ENCODE measurements around the gene CCDC33. TPM values are rescaled to one million over a fixed set of nuclear protein-coding genes. Genes with fewer than 3 reads are reported as not detected.

Gene CCDC33
- total RNA-seq, 2 donors from 2014 or later: not detected

DNA sequence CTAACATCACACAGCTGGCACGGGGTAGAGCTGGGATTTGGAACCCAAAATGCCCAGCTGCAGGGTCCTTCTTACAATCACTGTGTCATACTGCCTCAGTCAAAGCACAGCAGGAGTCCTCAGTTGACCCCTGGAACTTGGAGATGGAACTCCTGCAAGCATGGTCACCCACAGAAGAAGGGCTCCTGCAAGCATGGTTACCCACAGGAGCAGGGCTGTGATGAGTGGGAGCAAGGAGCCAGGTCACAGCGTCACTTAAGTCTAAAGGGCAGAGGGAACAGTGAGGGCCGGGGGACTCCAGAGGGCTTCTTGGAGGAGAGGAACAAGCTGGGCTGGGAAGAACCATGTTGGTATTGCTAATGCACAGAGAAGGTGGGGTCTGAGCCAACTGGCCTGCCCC lies 24.9 kb downstream of the CCDC33 start:
- H3K27me3 Mint-ChIP-seq (ENCODE audit: low read depth): peaks cover 25% of the 10 kb centered on the region
- ATAC-seq (replicated peaks in 1 of 2): no peak
- DNase-seq: no peak
- H3K4me3 Mint-ChIP-seq: no peak overlapping the region
- H3K9me3 Mint-ChIP-seq: no peaks in the 10 kb centered on the region
- no peak overlapping the region for H3K27ac Mint-ChIP-seq
- H3K4me1 Mint-ChIP-seq (ENCODE audit: low read depth): no peaks in the 10 kb centered on the region
- H3K36me3 Mint-ChIP-seq (ENCODE audit: insufficient read depth in 2 of 2): no peaks in the 10 kb centered on the region

DNA sequence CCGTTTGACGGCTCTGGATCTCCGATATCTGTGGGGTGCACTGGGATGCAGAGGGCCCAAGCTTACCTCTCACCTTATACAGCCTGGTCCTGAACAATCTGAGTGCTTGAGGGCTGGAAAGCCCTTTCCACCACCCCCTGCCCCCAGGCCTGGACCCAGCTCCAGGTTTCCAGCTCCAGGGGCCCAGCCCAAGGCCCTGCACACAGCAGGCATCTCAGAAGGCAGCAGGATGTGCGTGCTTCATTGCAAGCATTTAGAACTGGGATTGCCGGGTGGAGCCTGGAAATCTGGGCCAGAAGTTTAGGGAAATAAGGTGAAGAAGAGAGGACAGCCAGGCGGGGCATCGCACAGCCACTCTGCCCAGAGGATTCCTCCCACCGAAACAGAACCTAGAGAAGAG lies 25.6 kb downstream of the CCDC33 start:
- no peak for DNase-seq
- no peaks in the 10 kb centered on the region for H3K36me3 Mint-ChIP-seq (ENCODE audit: insufficient read depth in 2 of 2)
- no peaks in the 10 kb centered on the region for H3K9me3 Mint-ChIP-seq
- no peak overlapping the region for H3K4me3 Mint-ChIP-seq
- H3K4me1 Mint-ChIP-seq (ENCODE audit: low read depth): no peaks in the 10 kb centered on the region
- ATAC-seq (replicated peaks in 1 of 2): no peak
- H3K27me3 Mint-ChIP-seq (ENCODE audit: low read depth): peaks cover 25% of the 10 kb centered on the region
- H3K27ac Mint-ChIP-seq: no peak overlapping the region

GRCh38 chr15:74262151-74262550 lies 26.0 kb downstream of the CCDC33 start:
- DNase-seq (no peak), ATAC-seq (replicated peaks in 1 of 2) (no peak)
- no peaks in the 10 kb centered on the region for H3K9me3 Mint-ChIP-seq
- no peaks in the 10 kb centered on the region for H3K36me3 Mint-ChIP-seq (ENCODE audit: insufficient read depth in 2 of 2)
- H3K27ac Mint-ChIP-seq: no peak overlapping the region
- H3K27me3 Mint-ChIP-seq (ENCODE audit: low read depth): peaks cover 25% of the 10 kb centered on the region
- no peaks in the 10 kb centered on the region for H3K4me1 Mint-ChIP-seq (ENCODE audit: low read depth)
- H3K4me3 Mint-ChIP-seq: no peak overlapping the region

DNA sequence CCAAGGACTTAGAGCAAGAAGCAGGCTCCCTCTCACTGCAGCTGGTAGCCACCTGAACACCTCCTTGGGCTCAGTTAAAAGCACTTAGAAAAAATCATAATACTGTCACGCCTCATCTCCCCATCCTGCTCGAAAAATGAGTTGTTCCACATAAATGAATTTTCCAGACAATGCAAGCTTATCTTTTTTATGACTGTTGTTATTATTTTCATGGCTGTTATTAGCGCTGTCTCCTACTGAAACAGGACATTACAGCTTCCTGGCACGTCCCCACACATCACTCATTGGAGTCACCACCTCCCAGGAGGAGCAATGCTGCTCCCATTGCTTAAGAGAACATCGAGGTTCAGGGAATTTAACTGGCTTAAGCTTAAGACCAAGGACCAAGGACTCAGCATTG lies 26.5 kb downstream of the CCDC33 start:
- Mint-ChIP-seq H3K27ac (no peak overlapping the region), H3K36me3 (ENCODE audit: insufficient read depth in 2 of 2) (no peaks in the 10 kb centered on the region), H3K27me3 (ENCODE audit: low read depth) (peaks cover 25% of the 10 kb centered on the region), H3K4me3 (no peak overlapping the region), H3K9me3 (no peaks in the 10 kb centered on the region), H3K4me1 (ENCODE audit: low read depth) (no peaks in the 10 kb centered on the region)
- ATAC-seq (replicated peaks in 1 of 2) (no peak), DNase-seq (no peak)

- H3K27me3 Mint-ChIP-seq (ENCODE audit: low read depth): peaks cover 25% of the 10 kb centered on the region
- H3K27ac Mint-ChIP-seq: no peak overlapping the region
- H3K4me1 Mint-ChIP-seq (ENCODE audit: low read depth): no peaks in the 10 kb centered on the region
- ATAC-seq (replicated peaks in 1 of 2): no peak
- no peak for DNase-seq
- H3K9me3 Mint-ChIP-seq: no peaks in the 10 kb centered on the region
- H3K4me3 Mint-ChIP-seq: no peak overlapping the region
- no peaks in the 10 kb centered on the region for H3K36me3 Mint-ChIP-seq (ENCODE audit: insufficient read depth in 2 of 2)
These were observed 27.3 kb downstream of the CCDC33 start for GRCh38 chr15:74263466-74263865.

GRCh38 chr15:74264081-74264501 lies 28.0 kb downstream of the CCDC33 start:
- H3K4me1 Mint-ChIP-seq (ENCODE audit: low read depth): no peaks in the 10 kb centered on the region
- no peaks in the 10 kb centered on the region for H3K9me3 Mint-ChIP-seq
- DNase-seq: no peak
- H3K4me3 Mint-ChIP-seq: no peak overlapping the region
- H3K27me3 Mint-ChIP-seq (ENCODE audit: low read depth): peaks cover 26% of the 10 kb centered on the region
- ATAC-seq (replicated peaks in 1 of 2): no peak
- H3K36me3 Mint-ChIP-seq (ENCODE audit: insufficient read depth in 2 of 2): no peaks in the 10 kb centered on the region
- H3K27ac Mint-ChIP-seq: no peak overlapping the region

DNA sequence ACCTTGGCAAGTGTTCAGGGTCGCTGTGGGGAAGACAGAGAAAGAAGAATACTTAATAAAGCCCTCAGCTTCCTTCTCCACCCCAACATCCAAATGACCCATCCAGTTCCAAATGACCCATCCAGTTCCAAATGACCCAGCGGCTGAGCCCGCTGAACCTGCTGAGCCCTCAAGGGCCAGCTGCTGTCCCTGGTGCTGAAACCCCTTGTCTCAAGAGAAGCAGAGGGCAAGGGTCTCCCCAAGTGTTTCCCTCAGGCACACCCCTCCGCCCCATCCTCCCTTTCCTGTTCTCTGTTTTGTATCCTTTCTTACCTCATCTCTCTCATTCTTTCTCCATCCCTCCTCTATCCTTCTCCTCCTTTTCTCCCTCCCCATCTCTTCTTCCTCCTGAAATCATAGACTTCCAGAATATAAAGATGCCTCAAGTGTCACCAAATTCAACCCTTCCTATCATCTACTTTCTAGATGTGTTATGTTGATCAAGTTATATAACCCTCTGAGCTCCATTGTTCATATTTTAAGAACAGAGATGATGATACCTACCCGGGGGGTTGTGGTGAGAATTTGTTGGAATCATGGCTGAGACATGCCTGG lies 29.0 kb downstream of the CCDC33 start:
- peaks cover 31% of the 10 kb centered on the region for H3K27me3 Mint-ChIP-seq (ENCODE audit: low read depth)
- DNase-seq: peak; percentile 8 to 20
- H3K9me3 Mint-ChIP-seq: no peaks in the 10 kb centered on the region
- no peaks in the 10 kb centered on the region for H3K36me3 Mint-ChIP-seq (ENCODE audit: insufficient read depth in 2 of 2)
- ATAC-seq (replicated peaks in 1 of 2): no peak
- H3K27ac Mint-ChIP-seq: no peak overlapping the region
- H3K4me3 Mint-ChIP-seq: no peak overlapping the region
- no peaks in the 10 kb centered on the region for H3K4me1 Mint-ChIP-seq (ENCODE audit: low read depth)

GRCh38 chr15:74268020-74268419 lies 31.9 kb downstream of the CCDC33 start:
- no peak for ATAC-seq (replicated peaks in 1 of 2)
- no peaks in the 10 kb centered on the region for H3K36me3 Mint-ChIP-seq (ENCODE audit: insufficient read depth in 2 of 2)
- H3K4me1 Mint-ChIP-seq (ENCODE audit: low read depth): no peaks in the 10 kb centered on the region
- DNase-seq: no peak
- no peaks in the 10 kb centered on the region for H3K9me3 Mint-ChIP-seq
- H3K27me3 Mint-ChIP-seq (ENCODE audit: low read depth): peaks cover 53% of the 10 kb centered on the region
- no peak overlapping the region for H3K27ac Mint-ChIP-seq
- no peak overlapping the region for H3K4me3 Mint-ChIP-seq

DNA sequence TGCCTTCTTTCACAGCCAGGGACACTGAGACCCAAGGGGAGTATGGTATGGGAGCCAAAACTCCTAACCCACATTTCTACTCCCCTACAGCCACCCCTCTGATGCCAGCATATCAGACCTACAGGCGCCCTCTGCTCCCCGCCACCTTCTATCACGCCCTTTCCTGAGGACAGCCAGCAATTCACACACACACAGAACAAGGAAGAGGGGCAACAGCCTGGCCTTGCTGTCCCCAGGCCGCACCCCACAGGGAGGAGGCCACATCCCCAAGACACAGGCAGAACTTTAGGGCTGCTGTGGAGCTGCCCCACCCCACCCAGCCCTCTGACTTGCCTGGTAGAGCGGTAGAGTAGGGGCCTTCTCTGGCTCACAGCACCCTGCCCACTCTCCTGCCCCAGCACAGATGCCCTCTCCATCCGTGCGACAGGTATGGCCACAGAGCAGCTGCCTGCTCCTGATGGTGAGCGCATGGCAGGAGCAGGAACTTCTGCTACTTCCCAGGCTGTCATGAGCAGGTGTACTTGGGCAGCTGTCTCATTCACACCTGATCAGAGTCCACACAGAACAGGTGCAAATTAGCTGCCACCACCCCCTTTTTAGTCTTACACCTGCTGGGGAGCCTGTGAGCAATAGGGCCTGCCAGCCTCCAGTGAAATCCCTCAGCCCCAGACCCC lies 33.4 kb downstream of the CCDC33 start:
- no peaks in the 10 kb centered on the region for H3K9me3 Mint-ChIP-seq
- no peak overlapping the region for H3K4me3 Mint-ChIP-seq
- no peak for DNase-seq
- no peaks in the 10 kb centered on the region for H3K36me3 Mint-ChIP-seq (ENCODE audit: insufficient read depth in 2 of 2)
- H3K27ac Mint-ChIP-seq: no peak overlapping the region
- peaks cover 43% of the 10 kb centered on the region for H3K27me3 Mint-ChIP-seq (ENCODE audit: low read depth)
- ATAC-seq (replicated peaks in 1 of 2): no peak
- H3K4me1 Mint-ChIP-seq (ENCODE audit: low read depth): no peaks in the 10 kb centered on the region

GRCh38 chr15:74270155-74270554 lies 34.0 kb downstream of the CCDC33 start:
- H3K4me1 Mint-ChIP-seq (ENCODE audit: low read depth): no peaks in the 10 kb centered on the region
- no peaks in the 10 kb centered on the region for H3K36me3 Mint-ChIP-seq (ENCODE audit: insufficient read depth in 2 of 2)
- no peak overlapping the region for H3K27ac Mint-ChIP-seq
- peaks cover 39% of the 10 kb centered on the region for H3K27me3 Mint-ChIP-seq (ENCODE audit: low read depth)
- no peaks in the 10 kb centered on the region for H3K9me3 Mint-ChIP-seq
- no peak overlapping the region for H3K4me3 Mint-ChIP-seq
- no peak for ATAC-seq (replicated peaks in 1 of 2)
- no peak for DNase-seq

DNA sequence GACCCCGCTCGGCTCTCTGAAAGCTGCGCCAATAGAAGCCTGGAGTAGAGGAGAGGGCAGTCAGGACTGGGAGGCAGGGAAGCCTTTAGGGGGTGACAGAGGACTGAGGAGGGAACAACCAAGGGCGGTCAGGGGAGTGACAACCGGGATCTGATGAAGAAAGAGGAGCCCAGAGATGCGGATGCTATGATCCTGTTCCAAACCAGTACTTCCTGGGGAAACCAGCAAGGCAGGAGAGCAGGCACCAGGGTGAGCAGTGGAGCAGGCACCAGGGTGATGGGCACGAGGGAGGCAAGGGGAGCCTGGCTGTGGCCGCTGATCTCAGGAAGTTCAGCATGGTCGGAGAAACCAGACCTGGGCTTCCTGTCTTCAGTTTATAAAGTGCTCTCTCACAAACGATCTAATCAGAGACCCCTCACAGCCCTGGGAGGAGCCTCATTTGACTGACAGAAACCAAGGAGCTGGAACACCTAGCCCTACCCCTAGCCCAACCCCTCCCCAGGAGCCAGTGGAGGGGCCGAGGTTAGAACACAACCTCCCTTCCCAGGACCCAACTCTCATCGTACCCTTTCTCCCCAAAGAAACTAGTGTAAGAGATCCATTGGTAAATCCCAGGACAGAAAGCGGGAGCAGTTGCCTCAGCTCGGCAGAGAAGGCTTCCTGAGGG lies 34.9 kb downstream of the CCDC33 start:
- H3K27ac Mint-ChIP-seq: no peak overlapping the region
- peaks cover 35% of the 10 kb centered on the region for H3K27me3 Mint-ChIP-seq (ENCODE audit: low read depth)
- H3K4me3 Mint-ChIP-seq: no peak overlapping the region
- ATAC-seq (replicated peaks in 1 of 2) (no peak), DNase-seq (no peak)
- no peaks in the 10 kb centered on the region for H3K36me3 Mint-ChIP-seq (ENCODE audit: insufficient read depth in 2 of 2)
- no peaks in the 10 kb centered on the region for H3K4me1 Mint-ChIP-seq (ENCODE audit: low read depth)
- no peaks in the 10 kb centered on the region for H3K9me3 Mint-ChIP-seq

DNA sequence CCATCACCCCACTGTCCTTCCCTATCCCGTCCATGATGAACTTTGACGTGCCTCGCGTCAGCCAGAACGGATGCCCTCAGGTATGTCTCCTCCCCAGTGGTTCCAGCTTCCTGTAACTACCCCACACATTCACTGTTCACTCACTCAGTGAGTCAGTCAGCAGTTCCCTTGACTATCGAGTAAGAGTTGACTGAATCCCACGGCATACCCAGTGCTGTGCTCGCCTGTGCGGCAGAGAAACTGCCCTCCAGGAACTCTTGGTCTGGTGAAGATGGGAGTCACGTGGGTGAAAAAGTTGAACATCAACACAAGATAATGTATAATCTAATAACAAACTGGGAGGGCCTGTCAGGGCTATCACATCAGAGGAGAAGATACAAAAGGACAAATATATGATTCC lies 36.7 kb downstream of the CCDC33 start:
- Mint-ChIP-seq H3K9me3 (no peaks in the 10 kb centered on the region), H3K27me3 (ENCODE audit: low read depth) (peaks cover 42% of the 10 kb centered on the region), H3K4me3 (no peak overlapping the region), H3K36me3 (ENCODE audit: insufficient read depth in 2 of 2) (no peaks in the 10 kb centered on the region), H3K27ac (no peak overlapping the region), H3K4me1 (ENCODE audit: low read depth) (no peaks in the 10 kb centered on the region)
- no peak for ATAC-seq (replicated peaks in 1 of 2)
- DNase-seq: no peak

- Mint-ChIP-seq H3K36me3 (ENCODE audit: insufficient read depth in 2 of 2) (no peaks in the 10 kb centered on the region), H3K27ac (no peak overlapping the region), H3K4me3 (no peak overlapping the region), H3K27me3 (ENCODE audit: low read depth) (peaks cover 45% of the 10 kb centered on the region), H3K4me1 (ENCODE audit: low read depth) (no peaks in the 10 kb centered on the region), H3K9me3 (no peaks in the 10 kb centered on the region)
- no peak for DNase-seq
- no peak for ATAC-seq (replicated peaks in 1 of 2)
These were observed 38.4 kb downstream of the CCDC33 start for GRCh38 chr15:74274470-74275038.
